GM12874 (cell line): ENCODE data around the gene PRDM16.

Source experiments
- TF ChIP-seq, protein P1 (sequence below): IDR thresholded peaks from 2 replicates; pipeline ENCODE4 v1.5.1; 2011; ENCODE audit warnings: low read depth, mild to moderate bottlenecking, control low read depth, low read length, moderate library complexity; ENCODE audit not compliant: insufficient read depth

Gene PRDM16

GRCh38 chr1:3272321-3273045 lies 203.5 kb downstream of the PRDM16 start:
- TF ChIP-seq, protein P1, sequence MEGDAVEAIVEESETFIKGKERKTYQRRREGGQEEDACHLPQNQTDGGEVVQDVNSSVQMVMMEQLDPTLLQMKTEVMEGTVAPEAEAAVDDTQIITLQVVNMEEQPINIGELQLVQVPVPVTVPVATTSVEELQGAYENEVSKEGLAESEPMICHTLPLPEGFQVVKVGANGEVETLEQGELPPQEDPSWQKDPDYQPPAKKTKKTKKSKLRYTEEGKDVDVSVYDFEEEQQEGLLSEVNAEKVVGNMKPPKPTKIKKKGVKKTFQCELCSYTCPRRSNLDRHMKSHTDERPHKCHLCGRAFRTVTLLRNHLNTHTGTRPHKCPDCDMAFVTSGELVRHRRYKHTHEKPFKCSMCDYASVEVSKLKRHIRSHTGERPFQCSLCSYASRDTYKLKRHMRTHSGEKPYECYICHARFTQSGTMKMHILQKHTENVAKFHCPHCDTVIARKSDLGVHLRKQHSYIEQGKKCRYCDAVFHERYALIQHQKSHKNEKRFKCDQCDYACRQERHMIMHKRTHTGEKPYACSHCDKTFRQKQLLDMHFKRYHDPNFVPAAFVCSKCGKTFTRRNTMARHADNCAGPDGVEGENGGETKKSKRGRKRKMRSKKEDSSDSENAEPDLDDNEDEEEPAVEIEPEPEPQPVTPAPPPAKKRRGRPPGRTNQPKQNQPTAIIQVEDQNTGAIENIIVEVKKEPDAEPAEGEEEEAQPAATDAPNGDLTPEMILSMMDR = no peak

- TF ChIP-seq, protein P1 = no peak
These were observed 204.4 kb downstream of the PRDM16 start for GRCh38 chr1:3273447-3273846.

- TF ChIP-seq, protein P1 = no peak
These were observed 206.0 kb downstream of the PRDM16 start for GRCh38 chr1:3274972-3275371.

- TF ChIP-seq, protein P1 = no peak
These were observed 206.7 kb downstream of the PRDM16 start for GRCh38 chr1:3275471-3276340.

- TF ChIP-seq, protein P1 = no peak
These were observed 207.4 kb downstream of the PRDM16 start for GRCh38 chr1:3276341-3276800.

GRCh38 chr1:3277011-3277471 lies 208.0 kb downstream of the PRDM16 start:
- TF ChIP-seq, protein P1 = no peak

- TF ChIP-seq, protein P1 = no peak
These were observed 208.6 kb downstream of the PRDM16 start for GRCh38 chr1:3277623-3278022.
